Neural progenitor cell (in vitro differentiated cells): ENCODE data around the gene NOTCH1.

Experiments
- EZH2 ChIP-seq: fragments of 200-600 bp; sonication (generic); IDR thresholded peaks from 2 replicates; pipeline ENCODE4 v1.6.1; 2017; ENCODE audit warnings: antibody characterized with exemption, mild to moderate bottlenecking, moderate library complexity
- EZH2phosphoT487 ChIP-seq: fragments of 200-600 bp; sonication (generic); IDR thresholded peaks from 2 replicates; pipeline ENCODE4 v1.6.1; 2017; ENCODE audit warnings: antibody characterized with exemption
- TF ChIP-seq, protein P1 (sequence below): fragments of 200-600 bp; sonication (generic); IDR thresholded peaks from 2 replicates; pipeline ENCODE4 v1.5.1; 2017; ENCODE audit warnings: antibody characterized with exemption, mild to moderate bottlenecking

- TF ChIP-seq, protein P1, sequence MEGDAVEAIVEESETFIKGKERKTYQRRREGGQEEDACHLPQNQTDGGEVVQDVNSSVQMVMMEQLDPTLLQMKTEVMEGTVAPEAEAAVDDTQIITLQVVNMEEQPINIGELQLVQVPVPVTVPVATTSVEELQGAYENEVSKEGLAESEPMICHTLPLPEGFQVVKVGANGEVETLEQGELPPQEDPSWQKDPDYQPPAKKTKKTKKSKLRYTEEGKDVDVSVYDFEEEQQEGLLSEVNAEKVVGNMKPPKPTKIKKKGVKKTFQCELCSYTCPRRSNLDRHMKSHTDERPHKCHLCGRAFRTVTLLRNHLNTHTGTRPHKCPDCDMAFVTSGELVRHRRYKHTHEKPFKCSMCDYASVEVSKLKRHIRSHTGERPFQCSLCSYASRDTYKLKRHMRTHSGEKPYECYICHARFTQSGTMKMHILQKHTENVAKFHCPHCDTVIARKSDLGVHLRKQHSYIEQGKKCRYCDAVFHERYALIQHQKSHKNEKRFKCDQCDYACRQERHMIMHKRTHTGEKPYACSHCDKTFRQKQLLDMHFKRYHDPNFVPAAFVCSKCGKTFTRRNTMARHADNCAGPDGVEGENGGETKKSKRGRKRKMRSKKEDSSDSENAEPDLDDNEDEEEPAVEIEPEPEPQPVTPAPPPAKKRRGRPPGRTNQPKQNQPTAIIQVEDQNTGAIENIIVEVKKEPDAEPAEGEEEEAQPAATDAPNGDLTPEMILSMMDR = no peak
- TF ChIP-seq EZH2phosphoT487 (no peak), EZH2 (no peak)
These were observed 69.3 kb downstream of the NOTCH1 start for GRCh38 chr9:136476369-136477150.
